ENCODE results near the gene CST4. TPM values are rescaled to one million over a fixed set of nuclear protein-coding genes. Genes with fewer than 3 reads are reported as not detected.
"Not testable (repeated sequence)": the region's sequence is repeated elsewhere in the genome, so short reads cannot be mapped to it uniquely, and the experiment has no call there.

CST4 gene
- total RNA-seq, 1 donor from 2014 or later: not detected

- H3K4me1 Mint-ChIP-seq (ENCODE audit: unreplicated experiment): peaks cover 8% of the 10 kb centered on the region
- DNase-seq (ENCODE audit: extremely low spot score, unreplicated experiment): peak; percentile 73
- H3K36me3 Mint-ChIP-seq (ENCODE audit: unreplicated experiment): no peaks in the 10 kb centered on the region
- no peak overlapping the region for H3K4me3 Mint-ChIP-seq (ENCODE audit: unreplicated experiment)
- H3K27me3 Mint-ChIP-seq (ENCODE audit: unreplicated experiment): peaks cover 8% of the 10 kb centered on the region
- H3K27ac Mint-ChIP-seq (ENCODE audit: unreplicated experiment): no peak overlapping the region
- H3K9me3 Mint-ChIP-seq (ENCODE audit: unreplicated experiment): no peaks in the 10 kb centered on the region
- TF ChIP-seq CTCF (IDR thresholded peaks at IDR 0.05): no peak
Observed at GRCh38 chr20:23690581-23690980, 1.7 kb upstream of the CST4 start.

GRCh38 chr20:23689399-23689690 is 507 bp upstream of the CST4 start:
- Mint-ChIP-seq H3K36me3 (ENCODE audit: unreplicated experiment) (no peaks in the 10 kb centered on the region), H3K27ac (ENCODE audit: unreplicated experiment) (no peak overlapping the region), H3K9me3 (ENCODE audit: unreplicated experiment) (no peaks in the 10 kb centered on the region), H3K4me3 (ENCODE audit: unreplicated experiment) (no peak overlapping the region), H3K4me1 (ENCODE audit: unreplicated experiment) (peaks cover 8% of the 10 kb centered on the region), H3K27me3 (ENCODE audit: unreplicated experiment) (peaks cover 3% of the 10 kb centered on the region)
- DNase-seq (ENCODE audit: extremely low spot score, unreplicated experiment): no peak
- TF ChIP-seq CTCF (IDR thresholded peaks at IDR 0.05): no peak

GRCh38 chr20:23687986-23688385 is 852 bp downstream of the CST4 start:
- peaks cover 3% of the 10 kb centered on the region for H3K4me1 Mint-ChIP-seq (ENCODE audit: unreplicated experiment)
- no peak for TF ChIP-seq CTCF (IDR thresholded peaks at IDR 0.05)
- peak; percentile 79 for DNase-seq (ENCODE audit: extremely low spot score, unreplicated experiment)
- H3K4me3 Mint-ChIP-seq (ENCODE audit: unreplicated experiment): no peak overlapping the region
- no peaks in the 10 kb centered on the region for H3K36me3 Mint-ChIP-seq (ENCODE audit: unreplicated experiment)
- H3K27ac Mint-ChIP-seq (ENCODE audit: unreplicated experiment): no peak overlapping the region
- H3K9me3 Mint-ChIP-seq (ENCODE audit: unreplicated experiment): no peaks in the 10 kb centered on the region
- H3K27me3 Mint-ChIP-seq (ENCODE audit: unreplicated experiment): peaks cover 6% of the 10 kb centered on the region

GRCh38 chr20:23686046-23686750 is 2.6 kb downstream of the CST4 start:
- H3K27me3 Mint-ChIP-seq (ENCODE audit: unreplicated experiment): peaks cover 13% of the 10 kb centered on the region
- H3K27ac Mint-ChIP-seq (ENCODE audit: unreplicated experiment): no peak overlapping the region
- no peaks in the 10 kb centered on the region for H3K4me1 Mint-ChIP-seq (ENCODE audit: unreplicated experiment)
- no peaks in the 10 kb centered on the region for H3K9me3 Mint-ChIP-seq (ENCODE audit: unreplicated experiment)
- peak; percentile 76 for DNase-seq (ENCODE audit: extremely low spot score, unreplicated experiment)
- no peak overlapping the region for H3K4me3 Mint-ChIP-seq (ENCODE audit: unreplicated experiment)
- TF ChIP-seq CTCF (IDR thresholded peaks at IDR 0.05): no peak
- H3K36me3 Mint-ChIP-seq (ENCODE audit: unreplicated experiment): no peaks in the 10 kb centered on the region

- H3K4me1 Mint-ChIP-seq (ENCODE audit: unreplicated experiment); H3K9me3 Mint-ChIP-seq (ENCODE audit: unreplicated experiment); H3K4me3 Mint-ChIP-seq (ENCODE audit: unreplicated experiment); H3K36me3 Mint-ChIP-seq (ENCODE audit: unreplicated experiment); H3K27ac Mint-ChIP-seq (ENCODE audit: unreplicated experiment): not testable (repeated sequence)
- peaks cover 15% of the 10 kb centered on the region for H3K27me3 Mint-ChIP-seq (ENCODE audit: unreplicated experiment)
- peak; percentile 70 for DNase-seq (ENCODE audit: extremely low spot score, unreplicated experiment)
Observed at GRCh38 chr20:23685529-23685896, 3.3 kb downstream of the CST4 start.

- H3K27ac Mint-ChIP-seq (ENCODE audit: unreplicated experiment): no peak overlapping the region
- H3K4me3 Mint-ChIP-seq (ENCODE audit: unreplicated experiment): no peak overlapping the region
- DNase-seq (ENCODE audit: extremely low spot score, unreplicated experiment): peak; percentile 77
- no peak for TF ChIP-seq CTCF (IDR thresholded peaks at IDR 0.05)
- H3K27me3 Mint-ChIP-seq (ENCODE audit: unreplicated experiment): peaks cover 22% of the 10 kb centered on the region
- no peaks in the 10 kb centered on the region for H3K36me3 Mint-ChIP-seq (ENCODE audit: unreplicated experiment)
- H3K4me1 Mint-ChIP-seq (ENCODE audit: unreplicated experiment): no peaks in the 10 kb centered on the region
- no peaks in the 10 kb centered on the region for H3K9me3 Mint-ChIP-seq (ENCODE audit: unreplicated experiment)
Observed at GRCh38 chr20:23684261-23684660, 4.6 kb downstream of the CST4 start.
